HG03432 (cell line): ENCODE results near the gene BLOC1S1.

Experiments
- ATAC-seq: cut with Tn5 transposase; IDR thresholded peaks from one replicate; pipeline ENCODE4 v1.9.1; 2021; ENCODE audit warnings: mild to moderate bottlenecking, moderate library complexity; ENCODE audit not compliant: unreplicated experiment

BLOC1S1 gene

DNA sequence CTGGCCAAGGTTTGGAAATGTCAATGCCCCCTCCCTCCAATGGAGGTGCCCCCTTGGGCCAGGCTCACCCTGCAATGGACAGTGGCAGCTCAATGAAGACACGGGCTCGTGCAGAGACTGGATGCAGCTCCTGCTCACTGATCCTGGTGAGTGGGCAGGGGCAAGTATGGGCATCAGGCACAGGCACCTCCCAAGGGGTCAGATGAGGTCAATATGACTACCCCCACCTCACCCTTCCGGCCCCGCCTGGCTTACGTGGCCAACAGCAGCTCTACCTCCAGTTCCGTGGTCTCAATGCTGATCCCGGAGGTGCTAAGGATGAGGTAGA lies 21.7 kb upstream of the BLOC1S1 start:
- ATAC-seq: no peak

DNA sequence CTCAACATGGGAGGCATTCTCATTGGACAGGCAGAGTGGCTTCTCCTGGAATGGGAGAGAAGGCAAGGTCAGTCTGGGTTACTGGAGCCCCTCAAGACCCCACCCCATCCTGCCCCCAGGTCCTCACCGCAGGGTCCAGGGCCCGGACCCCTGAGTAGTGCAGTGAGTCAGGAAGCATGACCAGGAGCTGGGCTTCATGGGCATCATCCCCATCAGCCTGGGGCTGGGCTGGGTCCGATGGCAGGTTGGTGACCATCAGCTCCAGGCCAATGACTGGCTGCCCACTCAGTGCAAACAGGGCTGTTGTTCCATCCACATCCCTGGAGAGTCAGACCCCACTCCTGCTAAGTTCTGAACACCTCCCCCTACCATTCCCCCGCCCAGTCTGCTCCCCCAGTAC lies 21.2 kb upstream of the BLOC1S1 start:
- ATAC-seq: no peak

GRCh38 chr12:55695349-55695748 lies 20.5 kb upstream of the BLOC1S1 start:
- ATAC-seq: no peak

DNA sequence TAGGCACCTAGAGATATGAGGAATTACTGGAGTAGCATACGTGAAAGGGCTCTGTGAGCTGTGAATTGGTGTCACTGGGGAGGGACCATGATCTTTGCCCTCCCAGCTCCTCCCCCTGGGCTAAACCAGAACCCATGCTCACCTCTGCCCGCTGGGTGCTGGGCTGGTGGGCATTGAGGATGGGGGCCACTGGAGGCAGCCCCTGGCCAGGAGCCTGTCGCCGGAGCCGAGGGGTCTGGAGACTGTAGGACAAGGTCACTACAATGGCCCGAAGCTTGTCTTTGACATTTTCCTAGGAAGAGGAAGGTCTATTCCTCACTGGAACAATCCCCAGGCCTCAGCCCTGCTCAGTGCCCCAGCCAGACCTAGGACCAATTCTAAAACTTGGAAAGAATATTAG lies 19.7 kb upstream of the BLOC1S1 start:
- no peak for ATAC-seq

GRCh38 chr12:55696796-55697462 lies 18.9 kb upstream of the BLOC1S1 start:
- ATAC-seq: no peak

DNA sequence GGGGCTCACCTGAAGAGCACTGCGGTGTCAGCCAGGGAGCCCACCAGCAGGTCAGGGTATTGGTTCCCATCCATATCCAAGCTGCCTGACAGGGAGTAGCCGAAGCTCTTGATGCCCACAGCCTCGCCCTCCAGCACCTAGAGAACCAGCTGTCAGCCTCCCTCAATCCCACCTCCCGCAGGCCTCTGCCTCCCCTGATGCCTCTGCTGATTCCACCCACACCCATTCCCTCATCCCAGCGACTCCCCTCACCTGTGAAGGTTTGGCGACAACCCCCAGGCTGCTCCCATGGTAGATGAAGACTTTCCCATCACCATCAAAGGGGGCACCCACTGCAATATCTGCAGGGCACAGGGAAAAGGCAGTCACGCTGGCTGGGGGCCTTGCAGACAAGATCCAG lies 18.2 kb upstream of the BLOC1S1 start:
- ATAC-seq: no peak

GRCh38 chr12:55698241-55698955 lies 17.4 kb upstream of the BLOC1S1 start:
- ATAC-seq: no peak

GRCh38 chr12:55698965-55699364 lies 16.9 kb upstream of the BLOC1S1 start:
- ATAC-seq: no peak

- no peak for ATAC-seq
These were observed 16.3 kb upstream of the BLOC1S1 start for GRCh38 chr12:55699471-55700055.

DNA sequence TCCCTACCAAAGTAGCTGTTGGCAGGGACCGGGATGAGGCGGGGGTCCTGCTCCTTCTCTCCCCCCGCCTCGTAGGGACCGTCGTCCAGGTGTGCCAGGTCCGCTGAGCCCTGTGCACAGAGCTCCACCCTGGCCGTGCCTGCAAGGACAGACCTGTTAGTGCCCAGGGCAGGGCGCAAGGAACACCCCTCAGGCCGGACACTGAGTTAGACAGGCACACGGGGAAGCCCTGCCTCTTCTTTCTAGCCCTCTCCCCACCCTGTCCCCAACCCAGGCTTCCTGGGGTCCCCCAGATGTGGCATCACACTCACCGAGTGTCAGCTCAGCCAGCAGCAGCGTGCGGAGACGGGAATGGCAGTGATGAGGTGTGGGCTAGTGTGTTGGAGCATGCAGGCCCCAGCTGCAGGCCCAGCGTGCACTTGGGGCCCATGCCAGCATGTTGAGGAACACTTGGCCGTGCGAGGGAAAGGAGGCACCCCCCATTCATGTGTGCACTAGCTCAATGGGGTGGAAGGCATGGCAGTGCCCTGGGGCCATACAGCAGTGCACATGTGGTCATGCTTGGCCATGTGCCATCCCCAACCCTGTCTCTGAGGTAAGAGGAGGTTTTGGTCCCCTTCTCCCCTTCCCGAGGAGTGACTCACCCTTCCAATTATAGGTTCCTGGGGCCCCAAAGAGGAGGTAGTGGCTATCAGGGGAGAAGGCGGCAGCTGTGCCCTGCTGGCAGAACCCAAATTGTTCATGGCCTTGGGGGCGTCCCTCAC lies 15.4 kb upstream of the BLOC1S1 start:
- no peak for ATAC-seq

DNA sequence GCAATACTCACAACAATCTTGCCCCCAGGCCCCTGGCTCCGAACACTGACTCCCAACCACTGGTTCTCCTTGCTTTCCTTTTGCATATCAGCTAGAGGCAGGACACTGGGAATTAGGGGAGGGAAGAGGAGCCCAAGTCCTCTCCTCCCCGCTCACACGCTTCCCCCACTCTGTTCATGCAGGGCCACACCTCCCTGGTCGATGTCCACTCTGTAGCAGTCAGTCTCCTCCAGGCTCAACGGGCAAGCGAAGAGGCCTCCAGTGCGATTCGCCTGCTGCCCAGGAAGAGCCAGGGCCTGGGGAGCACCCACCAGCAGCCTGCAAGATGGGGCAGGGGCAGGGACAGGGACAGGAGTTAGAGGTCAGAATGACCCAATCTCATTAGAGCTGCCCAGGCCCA lies 13.0 kb upstream of the BLOC1S1 start:
- ATAC-seq: no peak

DNA sequence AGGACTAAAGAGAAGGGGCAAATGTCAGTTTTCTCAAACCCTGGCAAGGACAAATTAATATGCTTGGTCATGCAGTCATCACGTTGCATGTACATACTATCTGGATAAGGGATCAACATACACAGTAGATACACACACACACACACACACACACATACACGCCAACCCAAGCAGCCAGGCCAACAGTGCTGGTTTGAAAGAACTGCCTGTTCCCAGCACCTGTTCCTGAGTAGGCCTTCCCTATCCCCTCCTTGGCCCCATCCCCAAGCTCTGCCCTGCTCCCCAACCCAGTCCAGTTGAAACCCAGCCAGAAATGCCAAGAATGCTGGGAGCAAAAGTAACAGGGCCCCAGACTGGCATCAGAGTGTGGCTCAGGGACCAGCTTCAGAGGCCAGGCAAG lies 12.6 kb upstream of the BLOC1S1 start:
- no peak for ATAC-seq

GRCh38 chr12:55703901-55704761 lies 11.7 kb upstream of the BLOC1S1 start:
- ATAC-seq: no peak

GRCh38 chr12:55704824-55705718 lies 10.8 kb upstream of the BLOC1S1 start:
- no peak for ATAC-seq

GRCh38 chr12:55705782-55706402 lies 10.0 kb upstream of the BLOC1S1 start:
- no peak for ATAC-seq

DNA sequence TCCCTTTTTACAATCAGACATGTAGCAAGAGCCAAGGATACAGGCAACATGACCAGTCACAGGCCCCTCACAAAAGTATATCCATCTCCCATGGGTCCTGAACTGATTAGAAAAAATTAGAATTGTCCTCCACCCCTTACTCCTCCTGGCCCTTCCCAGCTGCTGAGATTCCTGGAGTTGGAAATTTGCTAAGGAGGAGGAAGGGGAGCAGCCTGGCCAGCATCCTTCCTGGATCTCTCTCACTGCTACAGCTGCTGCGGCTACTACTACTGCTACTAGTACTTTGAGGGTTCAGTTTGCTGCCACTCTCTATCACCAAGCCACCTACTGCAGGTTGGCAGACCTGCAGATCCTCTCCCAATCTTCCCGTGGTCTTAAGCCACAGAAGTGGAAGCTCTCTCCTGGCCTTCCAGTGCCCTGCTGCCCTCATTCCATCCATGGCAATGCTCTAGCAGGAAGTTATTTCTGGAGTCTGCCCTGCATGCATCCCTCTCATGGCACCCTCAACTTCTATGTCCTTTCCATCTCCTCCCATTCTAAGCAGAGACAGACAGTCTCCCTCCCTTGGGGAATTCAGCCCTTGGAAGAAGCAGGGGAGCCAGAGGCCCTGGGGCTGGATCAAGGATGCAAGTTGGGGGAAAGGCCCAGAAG lies 9.2 kb upstream of the BLOC1S1 start:
- no peak for ATAC-seq

GRCh38 chr12:55707219-55707671 lies 8.6 kb upstream of the BLOC1S1 start:
- ATAC-seq: no peak

DNA sequence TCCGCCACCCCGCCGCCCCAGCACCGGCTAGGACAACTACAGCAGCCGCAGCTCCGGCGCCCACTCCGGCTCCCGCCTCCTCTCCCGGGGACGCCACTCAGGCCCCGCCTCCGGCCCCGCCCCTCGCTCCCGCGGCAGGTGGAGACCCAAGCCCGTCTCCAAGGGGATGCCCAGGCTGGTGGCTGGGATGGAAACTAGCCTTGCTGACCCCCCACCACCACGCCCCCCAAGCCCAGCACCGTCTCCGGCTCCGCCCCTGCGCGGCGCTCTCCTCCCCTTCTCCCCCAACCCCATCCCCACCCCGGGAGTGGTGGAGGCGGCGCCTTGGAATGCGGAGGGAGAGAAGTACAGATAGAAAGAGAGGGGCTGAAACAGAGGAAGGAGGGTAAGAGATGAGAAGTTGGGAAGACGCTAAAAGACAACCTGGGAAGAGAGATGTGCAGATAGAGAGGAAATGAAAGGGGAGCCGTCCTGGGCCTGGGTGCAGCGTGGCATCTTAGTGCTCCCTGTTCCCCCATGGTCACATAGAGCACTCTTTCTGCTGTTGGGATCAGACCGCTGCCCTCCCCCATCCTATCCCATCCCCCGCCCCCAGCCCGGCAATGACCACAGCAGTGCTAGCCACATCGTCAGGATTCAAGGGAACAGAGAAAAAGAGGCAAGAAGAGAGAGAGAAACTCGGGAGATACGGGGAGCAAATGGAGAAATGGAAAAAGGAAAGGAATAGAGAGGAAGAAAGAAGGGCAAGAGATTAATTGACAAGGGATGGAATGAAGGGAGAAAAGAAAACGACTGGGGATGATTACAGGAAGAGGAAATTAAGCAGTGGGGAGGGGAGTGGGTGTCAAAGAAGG lies 7.8 kb upstream of the BLOC1S1 start, which contains the start of gene ITGA7:
TSS of gene ITGA7 (minus strand) at position 64 of the 854 bp plus-strand sequence. CDS start 222 bp downstream, outside the sequence.
- ATAC-seq: peak; percentile 77
